GDM1 (cell line): ENCODE results near the gene RSPH9.

Experiments used
- DNase-seq: peaks from one replicate; lab custom pipeline; 2025; lab: John Stamatoyannopoulos, UW

RSPH9 gene

DNA sequence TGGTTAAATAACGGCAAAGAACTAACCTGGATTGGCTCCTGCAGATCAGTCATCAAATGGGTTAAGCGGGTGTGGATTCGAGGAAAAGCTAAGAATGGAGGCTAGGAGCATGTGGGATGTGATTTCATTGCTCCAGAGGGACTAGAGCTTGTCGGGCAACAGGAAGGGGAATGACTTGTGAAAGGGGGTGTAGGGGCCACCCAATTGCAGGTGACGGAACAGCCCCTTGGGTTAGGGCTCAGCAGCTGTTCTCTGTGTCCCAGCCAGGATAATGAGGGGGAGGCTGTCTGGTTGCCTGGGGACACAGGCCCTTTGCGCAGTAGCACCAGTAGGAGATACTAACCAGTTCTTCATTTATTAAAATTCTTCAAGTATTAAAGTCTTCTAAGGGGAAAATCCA, 67.7 kb downstream of the RSPH9 start:
- DNase-seq: no peak

DNA sequence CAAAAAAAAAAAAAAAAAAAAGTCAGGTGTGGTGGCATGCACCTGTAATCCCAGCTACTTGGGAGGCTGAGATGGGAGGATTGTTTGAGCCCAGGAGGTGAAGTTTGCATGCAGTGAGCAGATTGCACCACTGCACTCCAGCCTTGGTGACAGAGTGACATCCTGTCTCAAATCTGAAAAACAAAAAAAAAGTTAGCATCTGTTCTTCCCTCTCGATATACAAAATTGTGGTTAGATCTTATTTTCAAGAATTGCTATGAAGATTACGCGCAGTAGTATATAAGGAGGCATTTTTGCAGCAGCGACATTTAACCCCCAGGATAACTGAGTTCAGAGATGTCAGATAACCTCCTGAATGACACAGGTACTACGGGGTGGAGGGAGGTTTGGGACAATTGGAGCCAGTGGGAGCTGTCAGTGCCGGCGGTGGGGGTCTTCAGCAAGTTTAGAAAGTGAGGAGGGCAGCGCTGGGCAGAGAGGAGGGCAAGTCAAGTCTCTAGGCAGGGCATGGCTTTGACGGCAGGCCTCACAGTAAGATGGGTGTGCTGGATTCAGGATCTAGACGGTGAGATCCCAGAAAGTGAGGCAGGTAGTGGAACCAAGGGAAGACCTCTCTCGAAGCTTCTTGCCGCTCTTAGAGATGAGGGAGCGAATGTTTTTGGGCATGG, 68.9 kb downstream of the RSPH9 start:
- no peak for DNase-seq

DNA sequence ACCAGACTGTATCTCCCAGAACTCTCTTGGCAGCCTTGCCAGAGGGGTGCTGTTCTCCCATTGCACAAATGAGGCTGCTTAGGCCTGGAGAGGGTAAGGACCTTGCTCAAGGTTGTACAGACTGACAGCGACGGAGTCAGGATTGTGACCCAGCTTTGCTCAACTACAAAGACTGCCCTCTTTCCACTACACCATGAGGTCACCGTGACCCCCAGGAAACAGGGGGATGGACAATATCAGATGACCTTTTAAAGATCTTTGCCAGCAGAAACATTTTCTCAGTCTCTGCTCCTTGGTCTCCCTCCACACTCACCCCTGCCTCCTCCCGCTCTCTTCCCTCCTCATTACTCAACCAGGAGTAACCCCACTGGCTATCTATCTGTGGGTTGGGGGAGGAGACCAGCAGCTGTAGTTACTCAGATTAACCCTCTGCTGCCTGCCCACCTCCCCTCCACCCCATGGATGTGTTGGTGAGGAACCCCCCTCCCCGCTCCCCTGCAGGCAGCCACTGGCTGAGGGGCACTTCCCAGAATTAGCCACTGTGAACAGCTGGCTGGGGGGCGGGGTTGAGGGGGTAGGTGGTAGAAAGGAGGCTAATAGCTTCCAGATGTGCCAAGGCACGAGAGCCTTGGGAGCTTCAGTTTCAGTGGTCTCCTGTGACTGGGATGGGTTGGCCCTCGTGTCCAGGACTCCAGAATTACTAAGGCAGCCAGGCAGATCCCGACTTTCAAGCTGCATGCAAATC, 69.6 kb downstream of the RSPH9 start:
- no peak for DNase-seq

DNA sequence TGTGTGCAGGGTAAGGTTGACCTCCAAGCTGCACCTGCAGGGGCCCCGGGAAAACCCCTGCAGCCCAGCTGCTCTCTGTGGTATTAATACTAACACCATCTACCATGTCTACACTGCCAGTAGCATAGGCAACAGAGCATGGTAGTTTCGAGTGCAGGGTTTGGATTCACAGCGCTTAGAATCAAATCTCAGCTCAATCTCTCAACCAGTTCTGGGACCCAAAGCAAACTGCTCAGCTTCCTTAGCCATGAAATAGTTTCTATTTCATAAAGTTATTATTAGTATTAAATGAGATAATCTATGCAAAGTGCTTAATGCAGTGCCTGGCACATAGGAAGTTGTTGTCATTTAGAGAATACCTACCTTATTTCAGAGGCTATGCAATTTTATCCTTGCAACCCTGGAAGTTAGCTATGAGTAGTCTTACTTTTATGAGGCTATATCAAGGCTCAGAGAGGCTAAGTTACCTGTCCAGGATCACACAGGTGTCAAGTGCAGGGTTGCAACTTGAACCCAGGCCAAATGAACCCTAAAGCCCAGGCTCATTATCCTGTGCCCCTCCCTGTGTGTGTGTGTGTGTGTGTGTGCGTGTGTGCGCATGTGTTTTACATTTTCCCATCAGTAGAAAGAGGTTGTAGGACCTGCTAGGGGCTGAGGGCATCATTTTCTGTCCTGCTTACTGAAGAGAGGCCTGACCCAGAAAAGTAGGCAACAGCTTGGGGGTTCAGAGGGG, 70.4 kb downstream of the RSPH9 start:
- no peak for DNase-seq

DNA sequence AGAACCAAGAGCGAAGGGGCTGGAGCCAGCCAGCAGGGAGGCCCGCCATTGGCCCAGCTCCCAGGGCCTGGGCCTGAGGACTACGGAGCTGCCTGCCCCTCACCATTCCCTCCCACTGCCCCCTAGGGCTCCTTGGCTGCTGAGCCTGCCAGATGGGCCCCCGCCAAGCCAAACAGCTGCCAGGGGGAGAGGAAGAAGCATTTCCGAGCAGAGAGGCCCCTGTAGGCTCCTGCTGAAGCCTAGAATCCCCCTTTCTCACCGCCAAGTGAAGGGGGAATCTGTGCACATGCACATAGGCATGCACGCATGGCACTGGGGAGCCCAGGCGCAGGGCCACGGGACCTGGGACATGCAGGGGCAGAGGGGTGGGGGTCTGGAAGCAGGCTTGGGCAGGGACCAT, 71.3 kb downstream of the RSPH9 start:
- no peak for DNase-seq

DNA sequence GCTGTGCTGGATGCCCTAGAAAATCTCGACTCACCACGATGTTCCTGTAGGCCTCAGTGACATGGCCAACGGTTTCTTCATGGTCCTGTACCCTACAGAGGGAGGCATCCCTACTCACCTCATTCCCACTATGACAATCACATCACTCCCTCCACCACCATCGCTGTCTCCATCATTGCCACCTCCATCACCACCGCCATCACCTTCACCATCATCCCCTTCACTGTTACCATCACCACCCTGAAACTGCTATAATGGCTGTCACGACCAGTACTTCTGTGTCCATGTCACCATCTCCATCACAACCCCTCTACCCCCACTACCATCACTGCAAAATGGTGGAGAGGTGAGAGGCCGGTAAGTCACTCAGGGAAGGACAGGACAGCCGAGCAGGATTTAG, 72.6 kb downstream of the RSPH9 start:
- DNase-seq: no peak

DNA sequence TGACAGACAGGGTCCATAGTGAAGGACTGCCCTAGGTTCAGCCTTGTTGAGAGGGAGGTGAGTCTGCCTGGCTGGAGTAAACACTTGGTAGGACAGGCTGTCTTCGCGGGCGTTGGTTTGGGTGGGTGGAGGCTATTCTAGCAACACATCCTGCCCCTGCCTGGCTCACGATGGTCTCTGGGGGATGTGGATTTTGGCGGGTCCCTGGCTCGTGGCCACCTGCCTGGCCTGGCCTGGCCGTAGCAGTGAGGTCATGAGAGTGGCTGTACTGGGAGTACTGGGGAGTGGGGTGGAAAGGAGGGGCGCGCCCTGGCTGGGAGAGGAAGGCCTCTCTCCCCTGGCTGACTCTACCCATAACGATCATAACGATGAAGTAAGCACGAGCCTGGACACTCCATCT, 73.0 kb downstream of the RSPH9 start:
- no peak for DNase-seq

DNA sequence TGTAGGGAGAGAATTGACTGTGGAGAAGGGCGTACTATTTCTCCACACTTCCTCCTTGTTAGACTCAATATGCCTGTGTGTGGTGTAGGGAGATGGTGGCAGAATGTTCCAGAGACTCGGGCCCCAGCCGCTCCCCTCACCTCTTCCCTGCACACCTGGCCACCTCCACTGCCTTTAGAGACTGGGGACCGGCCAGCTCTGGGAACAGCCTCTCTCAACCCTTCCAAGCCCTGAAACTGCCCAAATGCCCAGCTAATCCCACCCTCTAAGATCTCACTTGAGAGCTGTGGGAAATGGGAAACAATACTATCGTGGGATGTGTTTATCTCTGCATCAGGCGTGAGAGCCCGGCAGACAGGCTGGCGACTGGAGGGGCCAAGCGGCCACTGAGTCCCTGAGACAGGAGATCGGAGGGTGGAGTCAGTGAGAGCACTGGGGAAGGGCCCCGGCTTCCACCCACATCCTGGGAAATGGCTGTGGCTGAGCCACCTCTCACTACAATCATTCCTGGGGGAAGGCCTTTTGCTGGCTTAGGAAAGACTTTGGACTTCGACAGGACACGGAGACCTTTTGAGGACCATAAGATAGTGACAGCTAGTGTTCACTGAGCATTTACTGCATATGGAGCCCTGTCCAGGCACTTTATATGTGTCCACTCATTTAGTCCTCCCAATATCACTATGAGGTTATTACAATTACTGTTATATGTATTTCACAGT, 73.7 kb downstream of the RSPH9 start:
- DNase-seq: no peak

DNA sequence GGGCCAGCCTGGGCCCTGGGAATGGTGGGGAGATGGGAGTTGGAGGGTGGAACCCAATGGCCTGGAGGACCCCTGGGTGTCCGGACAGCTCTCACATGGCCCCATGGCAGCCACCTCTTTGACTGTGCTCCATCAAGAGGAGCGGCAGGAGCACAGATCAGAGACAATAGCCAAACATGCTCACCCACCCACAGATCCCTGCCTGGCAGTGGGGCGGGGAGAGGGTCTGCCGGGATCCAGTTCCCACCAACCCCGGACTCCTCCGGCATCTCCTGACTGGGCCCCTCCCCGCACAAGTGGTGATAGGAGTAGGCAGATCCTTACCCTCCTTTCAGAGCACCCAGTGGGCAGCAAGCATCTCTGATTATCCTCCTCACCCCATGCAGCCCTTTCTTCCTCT, 74.7 kb downstream of the RSPH9 start:
- no peak for DNase-seq

DNA sequence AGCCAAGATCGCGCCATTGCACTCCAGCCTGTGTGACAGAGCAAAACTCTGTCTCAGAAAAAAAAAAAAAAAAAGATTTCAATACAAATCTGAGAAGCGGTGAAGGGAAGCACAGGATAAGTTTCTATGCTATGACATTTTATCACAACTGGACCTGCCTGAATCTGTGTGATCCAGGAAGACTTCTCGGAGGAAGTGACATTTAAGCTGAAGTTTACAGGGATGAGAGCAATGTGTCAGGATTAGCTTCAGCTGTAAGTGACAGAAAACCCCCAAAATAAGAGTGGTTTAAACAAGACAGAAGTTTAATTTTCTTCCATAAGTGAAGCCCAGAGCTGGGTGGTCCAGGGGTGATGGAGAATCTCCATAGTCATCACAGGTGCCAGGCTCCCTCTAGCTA, 76.2 kb downstream of the RSPH9 start:
- no peak for DNase-seq
